ENCODE data around the gene GSDMA. TPM values are rescaled to one million over a fixed set of nuclear protein-coding genes. Genes with fewer than 3 reads are reported as not detected.
"Not testable (repeated sequence)": the region's sequence is repeated elsewhere in the genome, so short reads cannot be mapped to it uniquely, and the experiment has no call there.

GSDMA gene
- polyA plus RNA-seq, 1 experiment: not detected

DNA sequence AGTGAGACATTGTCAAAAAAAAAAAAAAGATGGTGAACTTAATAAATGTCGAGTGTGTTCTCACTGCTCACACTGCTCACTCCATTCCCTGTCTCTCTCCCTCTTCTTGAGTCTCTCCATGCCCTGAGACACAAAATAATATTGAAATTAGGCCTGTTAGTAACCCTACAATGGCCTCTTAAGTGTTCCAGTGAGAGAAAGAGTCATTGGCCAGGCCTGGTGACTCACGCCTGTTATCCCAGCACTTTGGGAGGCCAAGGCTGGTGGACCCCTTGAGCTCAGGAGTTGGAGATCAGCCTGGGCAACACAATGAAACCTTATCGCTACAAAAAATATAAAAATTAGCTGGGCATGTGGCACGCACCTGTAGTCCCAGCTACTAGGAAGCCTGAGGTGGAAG, 36.3 kb downstream of the GSDMA start:
- Histone ChIP-seq H3K9me3 (ENCODE audit: control insufficient read depth, insufficient read depth, low read length) (no peaks in the 10 kb centered on the region), H3K4me3 (ENCODE audit: low read depth, low read length) (no peak overlapping the region), H3K27ac (ENCODE audit: low read depth, low read length) (no peak overlapping the region), H3K27me3 (ENCODE audit: control insufficient read depth, insufficient read depth, low read length) (no peaks in the 10 kb centered on the region)
- no peak for DNase-seq (ENCODE audit: low read depth, low spot score)
- ChIA-PET POLR2A (no interaction called here), CTCF (interaction anchor here (1.1 kb wide), 1 partner anchor 37 kb away, joined by 3 read pairs; no protein-coding TSS in a partner anchor)
- TF ChIP-seq CTCF (IDR thresholded peaks at IDR 0.05; ENCODE audit: low read depth, low read length): no peak

DNA sequence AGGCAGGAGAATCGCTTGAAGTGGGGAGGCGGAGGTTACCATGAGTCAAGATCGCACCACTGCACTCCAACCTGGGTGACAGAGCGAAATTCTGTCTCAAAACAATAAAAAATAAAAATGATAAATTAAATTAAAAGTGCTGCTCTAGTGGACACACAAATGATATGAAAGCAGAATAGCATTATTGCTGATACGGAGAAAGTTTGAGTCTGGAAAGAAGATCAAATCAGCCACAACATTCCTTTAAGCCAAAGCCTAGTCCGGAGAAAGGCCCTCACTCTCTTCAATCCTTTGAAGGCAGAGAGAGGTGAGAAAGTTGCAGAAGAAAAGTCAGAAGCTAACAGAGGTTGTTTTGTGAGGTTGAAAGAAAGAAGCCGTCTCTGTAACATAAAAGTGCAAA, 37.4 kb downstream of the GSDMA start:
- no peaks in the 10 kb centered on the region for H3K9me3 ChIP-seq (ENCODE audit: control insufficient read depth, insufficient read depth, low read length)
- CTCF ChIA-PET: interaction anchor here (1.1 kb wide), 1 partner anchor 35 kb away, joined by 3 read pairs; no protein-coding TSS in a partner anchor

GRCh38 chr17:40001335-40001734, 38.5 kb downstream of the GSDMA start:
- H3K27ac ChIP-seq (ENCODE audit: low read depth, low read length); H3K4me3 ChIP-seq (ENCODE audit: low read depth, low read length); H3K9me3 ChIP-seq (ENCODE audit: control insufficient read depth, insufficient read depth, low read length); DNase-seq (ENCODE audit: low read depth, low spot score); POLR2A ChIA-PET; H3K27me3 ChIP-seq (ENCODE audit: control insufficient read depth, insufficient read depth, low read length): not testable (repeated sequence)
- CTCF ChIA-PET: interaction anchor here (1.1 kb wide), 1 partner anchor 74 kb away, joined by 3 read pairs; no protein-coding TSS in a partner anchor

More for the DNA sequence above, 37.4 kb downstream of the GSDMA start:
- Histone ChIP-seq H3K27me3 (ENCODE audit: control insufficient read depth, insufficient read depth, low read length) (no peaks in the 10 kb centered on the region), H3K27ac (ENCODE audit: low read depth, low read length) (no peak overlapping the region), H3K4me3 (ENCODE audit: low read depth, low read length) (no peak overlapping the region)
- TF ChIP-seq CTCF (IDR thresholded peaks at IDR 0.05; ENCODE audit: low read depth, low read length): no peak
- DNase-seq (ENCODE audit: low read depth, low spot score): no peak
- POLR2A ChIA-PET: no interaction called here

- ChIA-PET CTCF (no interaction called here), POLR2A (no interaction called here)
- no peak overlapping the region for H3K4me3 ChIP-seq (ENCODE audit: low read depth, low read length)
- TF ChIP-seq CTCF (IDR thresholded peaks at IDR 0.05; ENCODE audit: low read depth, low read length): no peak
- no peak overlapping the region for H3K27ac ChIP-seq (ENCODE audit: low read depth, low read length)
- no peaks in the 10 kb centered on the region for H3K9me3 ChIP-seq (ENCODE audit: control insufficient read depth, insufficient read depth, low read length)
- peaks cover 2% of the 10 kb centered on the region for H3K27me3 ChIP-seq (ENCODE audit: control insufficient read depth, insufficient read depth, low read length)
- DNase-seq (ENCODE audit: low read depth, low spot score): no peak
Measured at GRCh38 chr17:40004072-40004471, 41.3 kb downstream of the GSDMA start.

DNA sequence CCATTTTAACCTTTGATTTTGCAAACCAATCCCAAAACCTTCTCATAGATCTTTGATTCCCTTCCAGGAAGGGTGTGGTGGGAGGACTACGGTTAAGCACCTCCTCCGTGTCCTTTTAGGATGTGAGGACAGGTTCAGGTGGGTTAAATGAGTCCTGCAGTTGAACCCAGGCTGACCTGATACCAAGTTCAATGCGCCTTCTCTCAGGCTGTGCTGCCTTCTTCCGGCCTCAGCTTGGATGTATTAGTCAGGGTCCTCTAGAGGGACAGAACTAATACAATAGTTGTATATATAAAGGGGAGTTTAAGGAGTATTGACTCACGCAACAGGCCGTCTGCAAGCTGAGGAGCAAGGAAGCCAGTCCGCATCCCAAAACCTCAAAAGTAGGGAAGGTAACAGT, 41.9 kb downstream of the GSDMA start:
- no peaks in the 10 kb centered on the region for H3K9me3 ChIP-seq (ENCODE audit: control insufficient read depth, insufficient read depth, low read length)
- H3K27me3 ChIP-seq (ENCODE audit: control insufficient read depth, insufficient read depth, low read length): peaks cover 2% of the 10 kb centered on the region
- TF ChIP-seq CTCF (IDR thresholded peaks at IDR 0.05; ENCODE audit: low read depth, low read length): no peak
- H3K4me3 ChIP-seq (ENCODE audit: low read depth, low read length): no peak overlapping the region
- no peak for DNase-seq (ENCODE audit: low read depth, low spot score)
- POLR2A ChIA-PET: no interaction called here
- no peak overlapping the region for H3K27ac ChIP-seq (ENCODE audit: low read depth, low read length)
- CTCF ChIA-PET: no interaction called here

DNA sequence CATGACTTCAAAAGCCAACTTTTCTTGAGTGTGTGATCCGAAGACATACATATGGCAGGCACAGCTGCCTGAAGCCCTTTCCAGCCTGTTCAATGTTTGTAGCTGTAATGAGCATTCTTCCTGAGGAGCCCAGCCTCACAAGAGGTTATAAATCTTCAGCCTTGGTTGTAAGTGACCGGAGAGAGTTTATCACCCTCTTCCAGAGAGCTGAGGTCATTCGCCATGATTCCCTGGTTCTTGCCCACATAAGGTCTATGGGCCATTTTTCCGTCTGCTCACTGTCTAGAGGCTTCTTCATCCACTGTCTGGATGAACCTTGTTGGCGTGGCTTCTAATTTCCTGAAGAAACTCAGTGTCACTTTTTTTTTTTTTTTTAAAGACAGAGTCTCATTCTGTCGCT, 42.7 kb downstream of the GSDMA start:
- H3K4me3 ChIP-seq (ENCODE audit: low read depth, low read length): no peak overlapping the region
- TF ChIP-seq CTCF (IDR thresholded peaks at IDR 0.05; ENCODE audit: low read depth, low read length): no peak
- DNase-seq (ENCODE audit: low read depth, low spot score): no peak
- peaks cover 2% of the 10 kb centered on the region for H3K27me3 ChIP-seq (ENCODE audit: control insufficient read depth, insufficient read depth, low read length)
- no peaks in the 10 kb centered on the region for H3K9me3 ChIP-seq (ENCODE audit: control insufficient read depth, insufficient read depth, low read length)
- H3K27ac ChIP-seq (ENCODE audit: low read depth, low read length): no peak overlapping the region
- CTCF ChIA-PET: no interaction called here
- POLR2A ChIA-PET: interaction anchor here (0.9 kb wide), 1 partner anchor 25 kb away, joined by 3 read pairs; the partner anchor contains the start of gene PSMD3

DNA sequence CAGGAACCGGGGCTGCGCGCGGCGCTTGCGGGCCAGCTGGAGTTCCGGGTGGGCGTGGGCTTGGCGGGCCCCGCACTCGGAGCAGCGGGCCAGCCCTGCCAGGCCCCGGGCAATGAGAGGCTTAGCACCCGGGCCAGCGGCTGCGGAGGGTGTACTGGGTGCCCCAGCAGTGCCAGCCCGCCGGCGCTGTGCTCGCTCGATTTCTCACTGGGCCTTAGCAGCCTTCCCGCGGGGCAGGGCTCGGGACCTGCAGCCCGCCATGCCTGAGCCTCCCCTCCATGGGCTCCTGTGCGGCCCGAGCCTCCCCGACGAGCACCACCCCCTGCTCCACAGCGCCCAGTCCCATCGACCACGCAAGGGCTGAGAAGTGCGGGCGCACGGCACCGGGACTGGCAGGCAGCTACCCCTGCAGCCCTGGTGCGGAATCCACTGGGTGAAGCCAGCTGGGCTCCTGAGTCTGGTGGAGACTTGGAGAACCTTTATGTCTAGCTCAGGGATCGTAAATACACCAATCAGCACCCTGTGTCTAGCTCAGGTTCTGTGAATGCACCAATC, 48.2 kb downstream of the GSDMA start:
- H3K4me3 ChIP-seq (ENCODE audit: low read depth, low read length); CTCF ChIA-PET; DNase-seq (ENCODE audit: low read depth, low spot score); H3K9me3 ChIP-seq (ENCODE audit: control insufficient read depth, insufficient read depth, low read length); POLR2A ChIA-PET; H3K27me3 ChIP-seq (ENCODE audit: control insufficient read depth, insufficient read depth, low read length); H3K27ac ChIP-seq (ENCODE audit: low read depth, low read length): not testable (repeated sequence)
